Measurements from ENCODE around the gene UIMC1.

Gene UIMC1

GRCh38 chr5:176952531-176953193 lies 53.9 kb downstream of the UIMC1 start:
- no peak for DNase-seq

- DNase-seq, result no peak
These were observed 58.1 kb downstream of the UIMC1 start for GRCh38 chr5:176948458-176948857.

- DNase-seq, result no peak
These were observed 58.7 kb downstream of the UIMC1 start for GRCh38 chr5:176947847-176948246.

- DNase-seq, result no peak
These were observed 62.3 kb downstream of the UIMC1 start for GRCh38 chr5:176944268-176944667.

GRCh38 chr5:176943816-176944215 lies 62.8 kb downstream of the UIMC1 start:
- no peak for DNase-seq

GRCh38 chr5:176941951-176942350 lies 64.6 kb downstream of the UIMC1 start:
- DNase-seq, result no peak

- no peak for DNase-seq
These were observed 68.1 kb downstream of the UIMC1 start for GRCh38 chr5:176938472-176938871.

- no peak for DNase-seq
These were observed 71.6 kb downstream of the UIMC1 start for GRCh38 chr5:176935017-176935416.

GRCh38 chr5:176934309-176934930 lies 72.2 kb downstream of the UIMC1 start:
- DNase-seq, result no peak

- no peak for DNase-seq
These were observed 76.9 kb downstream of the UIMC1 start for GRCh38 chr5:176929654-176930053.

- DNase-seq, result peak in 1 of 2 donors; percentile 17
These were observed 79.0 kb downstream of the UIMC1 start for GRCh38 chr5:176927562-176927961.

- no peak for DNase-seq
These were observed 83.8 kb downstream of the UIMC1 start for GRCh38 chr5:176922817-176923216.

- DNase-seq, result no peak
These were observed 84.9 kb downstream of the UIMC1 start for GRCh38 chr5:176921714-176922113.

- no peak for DNase-seq
These were observed 88.0 kb downstream of the UIMC1 start for GRCh38 chr5:176918613-176919012.

GRCh38 chr5:176916337-176916736 lies 90.2 kb downstream of the UIMC1 start:
- no peak for DNase-seq

GRCh38 chr5:176915906-176916305 lies 90.7 kb downstream of the UIMC1 start:
- no peak for DNase-seq

- no peak for DNase-seq
These were observed 94.5 kb downstream of the UIMC1 start for GRCh38 chr5:176912115-176912514.

- peak; percentile 61 to 77 for DNase-seq
These were observed 97.8 kb downstream of the UIMC1 start for GRCh38 chr5:176908675-176909368.

GRCh38 chr5:176906796-176907195 lies 99.8 kb downstream of the UIMC1 start:
- no peak for DNase-seq

GRCh38 chr5:176906126-176906525 lies 100.5 kb downstream of the UIMC1 start:
- no peak for DNase-seq

- DNase-seq, result no peak
These were observed 102.3 kb downstream of the UIMC1 start for GRCh38 chr5:176904276-176904675.

GRCh38 chr5:176902911-176903664 lies 103.5 kb downstream of the UIMC1 start:
- peak; percentile 79 to 91 for DNase-seq
